ENCODE results near the gene USP8. TPM values are rescaled to one million over a fixed set of nuclear protein-coding genes. Genes with fewer than 3 reads are reported as not detected.

USP8 gene
- total RNA-seq, 1 donor from 2014 or later = 74.6 TPM

GRCh38 chr15:50523851-50524251, 99.6 kb downstream of the USP8 start:
- Histone ChIP-seq H3K27me3 (ENCODE audit: low read depth) (no peaks in the 10 kb centered on the region), H3K36me3 (no peaks in the 10 kb centered on the region), H3K27ac (no peak overlapping the region), H3K9me3 (no peaks in the 10 kb centered on the region), H3K4me1 (no peaks in the 10 kb centered on the region), H3K4me3 (no peak overlapping the region)
- ATAC-seq (no peak), DNase-seq (no peak)
- intact Hi-C loops (cut with DNase I) = no loop called here
- TF ChIP-seq, protein P1, sequence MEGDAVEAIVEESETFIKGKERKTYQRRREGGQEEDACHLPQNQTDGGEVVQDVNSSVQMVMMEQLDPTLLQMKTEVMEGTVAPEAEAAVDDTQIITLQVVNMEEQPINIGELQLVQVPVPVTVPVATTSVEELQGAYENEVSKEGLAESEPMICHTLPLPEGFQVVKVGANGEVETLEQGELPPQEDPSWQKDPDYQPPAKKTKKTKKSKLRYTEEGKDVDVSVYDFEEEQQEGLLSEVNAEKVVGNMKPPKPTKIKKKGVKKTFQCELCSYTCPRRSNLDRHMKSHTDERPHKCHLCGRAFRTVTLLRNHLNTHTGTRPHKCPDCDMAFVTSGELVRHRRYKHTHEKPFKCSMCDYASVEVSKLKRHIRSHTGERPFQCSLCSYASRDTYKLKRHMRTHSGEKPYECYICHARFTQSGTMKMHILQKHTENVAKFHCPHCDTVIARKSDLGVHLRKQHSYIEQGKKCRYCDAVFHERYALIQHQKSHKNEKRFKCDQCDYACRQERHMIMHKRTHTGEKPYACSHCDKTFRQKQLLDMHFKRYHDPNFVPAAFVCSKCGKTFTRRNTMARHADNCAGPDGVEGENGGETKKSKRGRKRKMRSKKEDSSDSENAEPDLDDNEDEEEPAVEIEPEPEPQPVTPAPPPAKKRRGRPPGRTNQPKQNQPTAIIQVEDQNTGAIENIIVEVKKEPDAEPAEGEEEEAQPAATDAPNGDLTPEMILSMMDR (IDR thresholded peaks at IDR 0.05) = no peak

GRCh38 chr15:50531163-50531562, 107.0 kb downstream of the USP8 start:
- intact Hi-C loops (cut with DNase I) = no loop called here
- H3K36me3 ChIP-seq = no peaks in the 10 kb centered on the region
- DNase-seq (no peak), ATAC-seq (no peak)
- TF ChIP-seq, protein P1 (IDR thresholded peaks at IDR 0.05) = no peak
- H3K4me1 ChIP-seq = no peaks in the 10 kb centered on the region
- H3K4me3 ChIP-seq = no peak overlapping the region
- H3K27ac ChIP-seq = no peak overlapping the region
- no peaks in the 10 kb centered on the region for H3K9me3 ChIP-seq
- H3K27me3 ChIP-seq (ENCODE audit: low read depth) = no peaks in the 10 kb centered on the region

DNA sequence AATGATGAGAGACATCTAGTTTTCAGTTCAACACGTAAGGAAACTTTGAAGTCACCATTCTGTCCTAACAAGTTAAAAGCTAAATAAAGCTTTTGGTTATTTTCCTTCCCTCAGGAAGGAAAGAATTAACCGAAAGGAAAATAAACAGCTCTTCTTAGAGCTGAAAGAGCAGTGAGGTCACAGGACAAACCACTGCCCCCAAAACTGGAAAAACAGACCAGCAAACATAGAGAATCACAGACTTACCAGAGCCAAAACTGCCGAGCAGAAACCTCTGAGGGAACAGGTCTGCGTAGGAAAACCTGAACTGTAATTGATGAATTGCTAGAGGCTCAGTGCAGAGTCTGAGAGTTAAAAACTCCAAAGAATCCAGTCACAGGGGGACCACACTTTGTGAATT, 107.6 kb downstream of the USP8 start:
- no peaks in the 10 kb centered on the region for H3K9me3 ChIP-seq
- TF ChIP-seq, protein P1 (IDR thresholded peaks at IDR 0.05) = no peak
- H3K36me3 ChIP-seq = no peaks in the 10 kb centered on the region
- DNase-seq (no peak), ATAC-seq (no peak)
- no peak overlapping the region for H3K4me3 ChIP-seq
- no peaks in the 10 kb centered on the region for H3K27me3 ChIP-seq (ENCODE audit: low read depth)
- no peak overlapping the region for H3K27ac ChIP-seq
- intact Hi-C loops (cut with DNase I) = no loop called here
- no peaks in the 10 kb centered on the region for H3K4me1 ChIP-seq

DNA sequence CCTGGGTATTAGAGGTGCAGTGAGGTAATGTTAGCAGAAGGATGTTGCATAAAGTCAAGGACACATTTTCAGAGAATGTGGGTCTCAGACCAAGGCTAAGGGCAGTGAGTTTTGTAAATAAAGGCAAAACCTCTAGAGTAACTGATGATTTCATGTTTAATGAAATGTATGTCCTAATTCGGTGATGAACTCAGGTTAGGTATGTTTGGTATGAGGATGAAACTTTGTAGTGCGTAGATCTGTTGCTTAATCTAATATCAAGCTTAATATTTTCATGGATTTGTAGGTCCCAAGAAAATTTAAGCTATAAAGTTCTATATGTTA, 118.6 kb downstream of the USP8 start:
- no peaks in the 10 kb centered on the region for H3K27me3 ChIP-seq (ENCODE audit: low read depth)
- H3K9me3 ChIP-seq = no peaks in the 10 kb centered on the region
- intact Hi-C loops (cut with DNase I) = no loop called here
- no peak for ATAC-seq
- no peak overlapping the region for H3K27ac ChIP-seq
- no peaks in the 10 kb centered on the region for H3K4me1 ChIP-seq
- no peaks in the 10 kb centered on the region for H3K36me3 ChIP-seq
- no peak overlapping the region for H3K4me3 ChIP-seq
- DNase-seq = no peak
- TF ChIP-seq, protein P1 (IDR thresholded peaks at IDR 0.05) = no peak

GRCh38 chr15:50543556-50543955, 119.4 kb downstream of the USP8 start:
- no peaks in the 10 kb centered on the region for H3K36me3 ChIP-seq
- H3K9me3 ChIP-seq = no peaks in the 10 kb centered on the region
- no peak overlapping the region for H3K27ac ChIP-seq
- TF ChIP-seq, protein P1 (IDR thresholded peaks at IDR 0.05) = no peak
- intact Hi-C loops (cut with DNase I) = no loop called here
- DNase-seq = no peak
- H3K4me1 ChIP-seq = no peaks in the 10 kb centered on the region
- no peak overlapping the region for H3K4me3 ChIP-seq
- ATAC-seq = no peak
- H3K27me3 ChIP-seq (ENCODE audit: low read depth) = no peaks in the 10 kb centered on the region

DNA sequence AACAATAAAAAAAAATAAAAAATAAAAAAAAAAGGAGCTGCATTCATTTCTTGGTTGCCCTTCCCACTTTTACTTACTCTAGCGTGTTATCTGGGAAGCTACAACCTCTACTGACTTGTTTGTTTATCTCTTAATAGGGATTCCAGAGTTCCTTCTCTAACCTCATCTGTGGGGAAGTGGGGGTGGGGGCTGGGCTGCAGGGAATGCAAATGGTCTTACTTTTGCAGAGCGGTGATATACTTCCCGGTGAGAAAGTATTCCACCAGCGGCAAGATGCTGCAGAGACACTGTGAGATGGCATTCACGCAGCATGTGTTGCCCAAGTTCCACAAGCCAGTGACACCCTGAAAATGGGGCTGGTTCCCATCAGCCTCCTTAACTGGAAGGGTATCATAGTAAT, 120.2 kb downstream of the USP8 start:
- Histone ChIP-seq H3K27ac (no peak overlapping the region), H3K4me3 (no peak overlapping the region), H3K27me3 (ENCODE audit: low read depth) (no peaks in the 10 kb centered on the region), H3K4me1 (no peaks in the 10 kb centered on the region), H3K36me3 (no peaks in the 10 kb centered on the region), H3K9me3 (no peaks in the 10 kb centered on the region)
- no peak for ATAC-seq
- TF ChIP-seq, protein P1 (IDR thresholded peaks at IDR 0.05) = no peak
- DNase-seq = no peak
- intact Hi-C loops (cut with DNase I) = no loop called here

All from lower lobe of right lung (tissue), 2 donors.